HFFc6 (cell line): ENCODE measurements around the gene PIK3R1. TPM values are rescaled to one million over a fixed set of nuclear protein-coding genes. Genes with fewer than 3 reads are reported as not detected.
A peak's percentile ranks its signal among the peaks of the same experiment; 100 is the strongest.

Source experiments
- DNase-seq: peaks from one replicate; pipeline ENCODE4 v3.0.0-alpha.2; 2018
- H3K27ac Mint-ChIP-seq: 2 replicates; pipeline ENCODE4 v1.8.0; 2020; ENCODE audit warnings: mild to moderate bottlenecking, mixed read lengths
- H3K27me3 Mint-ChIP-seq: 2 replicates; pipeline ENCODE4 v1.8.0; 2021; ENCODE audit warnings: mild to moderate bottlenecking, moderate library complexity, mixed read lengths; ENCODE audit not compliant: insufficient read depth
- H3K36me3 Mint-ChIP-seq: 2 replicates; pipeline ENCODE4 v1.8.0; 2021; ENCODE audit warnings: low read depth, mixed read lengths
- H3K4me1 Mint-ChIP-seq: 2 replicates; pipeline ENCODE4 v1.8.0; 2020; ENCODE audit warnings: low read depth, mixed read lengths
- H3K4me3 Mint-ChIP-seq: 2 replicates; pipeline ENCODE4 v1.8.0; 2020; ENCODE audit warnings: mild to moderate bottlenecking, moderate library complexity, mixed read lengths
- H3K9me3 Mint-ChIP-seq: 2 replicates; pipeline ENCODE4 v1.8.0; 2020; ENCODE audit warnings: mild to moderate bottlenecking, mixed read lengths
- CTCF ChIP-seq: fragments of 200-600 bp; sonication (generic); IDR thresholded peaks from 2 replicates; pipeline ENCODE4 v1.5.0; 2021; ENCODE audit warnings: antibody characterized with exemption, mild to moderate bottlenecking
- total RNA-seq, 6 experiments: library from RNA; stranded (reverse); fragmentation: NEBNext Ultra II Directional; extraction: Animal tissue kit (Norgen Biotek cat#: 25700); gene quantifications; 2 replicates in 1 of 6; 3 replicates in 5 of 6; pipeline ENCODE4 v1.2.3, GENCODE V29; 2021

The PIK3R1 gene
- total RNA-seq, 6 experiments from 2014 or later, result 19.6 to 26.4 (median 22.4) TPM

- Mint-ChIP-seq H3K4me3 (peak overlapping the region; percentile 58; the same call in 1 of the 2 replicates), H3K9me3 (no peaks in the 10 kb centered on the region), H3K4me1 (peaks cover 86% of the 10 kb centered on the region), H3K36me3 (no peaks in the 10 kb centered on the region), H3K27ac (peak overlapping the region; percentile 72), H3K27me3 (no peaks in the 10 kb centered on the region)
- TF ChIP-seq CTCF, result no peak
- DNase-seq, result no peak
Observed at GRCh38 chr5:68266457-68266856, 50.9 kb downstream of the PIK3R1 start.

GRCh38 chr5:68267066-68267465, 51.5 kb downstream of the PIK3R1 start:
- Mint-ChIP-seq H3K9me3 (no peaks in the 10 kb centered on the region), H3K36me3 (no peaks in the 10 kb centered on the region), H3K27me3 (no peaks in the 10 kb centered on the region), H3K27ac (peak overlapping the region; percentile 53; the same call in 1 of the 2 replicates), H3K4me1 (peaks cover 84% of the 10 kb centered on the region), H3K4me3 (peak overlapping the region; percentile 35; the same call in 1 of the 2 replicates)
- DNase-seq, result no peak
- no peak for TF ChIP-seq CTCF

DNA sequence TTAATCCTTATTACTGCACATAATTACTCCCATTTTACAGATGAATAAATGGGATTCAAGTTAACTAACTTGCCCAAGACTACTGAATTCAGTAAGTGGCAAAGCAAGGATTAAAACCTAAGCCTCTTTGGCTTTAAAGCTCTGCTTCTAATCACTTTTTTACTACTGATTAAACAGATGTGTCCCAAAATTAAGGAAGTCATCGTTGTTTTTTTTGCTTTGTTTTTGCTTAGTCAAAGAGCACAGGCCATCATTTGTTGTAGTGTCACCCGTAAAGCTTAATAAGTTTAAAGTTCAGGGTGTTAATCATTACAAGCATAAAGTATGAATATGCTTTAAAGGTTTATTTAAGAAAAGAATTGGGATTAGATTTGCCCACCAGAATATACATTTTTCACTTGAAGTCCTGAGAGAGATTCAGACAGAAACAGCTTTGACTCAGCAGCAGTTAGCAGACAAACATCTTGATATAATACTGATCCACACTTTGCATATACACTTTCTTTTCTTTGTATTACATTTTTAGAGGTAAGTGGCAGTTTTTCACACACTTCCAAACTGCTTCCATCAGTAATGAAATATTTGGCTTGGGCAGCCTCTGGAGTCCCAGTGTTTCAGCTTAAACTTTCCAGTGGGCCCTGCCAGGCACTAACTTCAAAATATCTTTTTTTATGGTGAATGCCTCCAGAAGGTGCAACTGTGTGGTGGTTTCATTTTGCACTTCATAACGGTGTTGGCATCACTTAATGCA, 52.7 kb downstream of the PIK3R1 start:
- Mint-ChIP-seq H3K36me3 (no peaks in the 10 kb centered on the region), H3K4me3 (peak overlapping the region; percentile 65; the same call in 1 of the 2 replicates), H3K27me3 (no peaks in the 10 kb centered on the region), H3K4me1 (peaks cover 86% of the 10 kb centered on the region), H3K27ac (peak overlapping the region; percentile 64), H3K9me3 (no peaks in the 10 kb centered on the region)
- TF ChIP-seq CTCF, result no peak
- no peak for DNase-seq

GRCh38 chr5:68268852-68269130, 53.2 kb downstream of the PIK3R1 start:
- DNase-seq, result no peak
- Mint-ChIP-seq H3K4me1 (peaks cover 85% of the 10 kb centered on the region), H3K27me3 (no peaks in the 10 kb centered on the region), H3K36me3 (no peaks in the 10 kb centered on the region), H3K9me3 (no peaks in the 10 kb centered on the region), H3K27ac (peak overlapping the region; percentile 64), H3K4me3 (peak overlapping the region; percentile 65; the same call in 1 of the 2 replicates)
- TF ChIP-seq CTCF, result no peak

GRCh38 chr5:68269820-68270219, 54.3 kb downstream of the PIK3R1 start:
- Mint-ChIP-seq H3K27ac (no peak overlapping the region), H3K4me1 (peaks cover 85% of the 10 kb centered on the region), H3K9me3 (no peaks in the 10 kb centered on the region), H3K36me3 (peaks cover under 1% of the 10 kb centered on the region; the same call in 1 of the 2 replicates), H3K4me3 (no peak overlapping the region), H3K27me3 (no peaks in the 10 kb centered on the region)
- no peak for DNase-seq
- TF ChIP-seq CTCF, result no peak
